ENCODE results near the gene GRB10. TPM values are rescaled to one million over a fixed set of nuclear protein-coding genes. Genes with fewer than 3 reads are reported as not detected.

Gene GRB10
- total and polyA plus RNA-seq, 2 experiments from 2014 or later: 35.0 to 154 TPM

DNA sequence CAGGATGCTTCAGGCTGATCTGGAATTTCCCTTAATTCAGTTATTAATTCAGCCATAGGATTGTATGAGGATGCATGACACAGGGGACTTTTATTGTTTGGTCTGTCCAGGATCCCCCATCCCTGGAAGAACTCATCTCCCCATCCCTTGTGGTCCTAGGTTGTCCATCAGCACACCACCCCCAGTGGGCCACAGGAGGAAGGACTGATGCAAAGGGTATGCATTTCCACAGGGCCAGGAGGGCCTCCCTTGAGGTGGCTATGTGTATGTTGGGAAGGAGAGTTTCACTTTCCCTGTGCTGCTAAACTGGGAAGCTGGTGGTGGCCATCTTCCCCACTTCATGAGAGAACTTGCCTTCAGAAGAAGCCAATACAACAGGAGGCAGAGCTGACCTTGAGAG, 44.6 kb upstream of the GRB10 start (continued):
- TF ChIP-seq, protein P1, sequence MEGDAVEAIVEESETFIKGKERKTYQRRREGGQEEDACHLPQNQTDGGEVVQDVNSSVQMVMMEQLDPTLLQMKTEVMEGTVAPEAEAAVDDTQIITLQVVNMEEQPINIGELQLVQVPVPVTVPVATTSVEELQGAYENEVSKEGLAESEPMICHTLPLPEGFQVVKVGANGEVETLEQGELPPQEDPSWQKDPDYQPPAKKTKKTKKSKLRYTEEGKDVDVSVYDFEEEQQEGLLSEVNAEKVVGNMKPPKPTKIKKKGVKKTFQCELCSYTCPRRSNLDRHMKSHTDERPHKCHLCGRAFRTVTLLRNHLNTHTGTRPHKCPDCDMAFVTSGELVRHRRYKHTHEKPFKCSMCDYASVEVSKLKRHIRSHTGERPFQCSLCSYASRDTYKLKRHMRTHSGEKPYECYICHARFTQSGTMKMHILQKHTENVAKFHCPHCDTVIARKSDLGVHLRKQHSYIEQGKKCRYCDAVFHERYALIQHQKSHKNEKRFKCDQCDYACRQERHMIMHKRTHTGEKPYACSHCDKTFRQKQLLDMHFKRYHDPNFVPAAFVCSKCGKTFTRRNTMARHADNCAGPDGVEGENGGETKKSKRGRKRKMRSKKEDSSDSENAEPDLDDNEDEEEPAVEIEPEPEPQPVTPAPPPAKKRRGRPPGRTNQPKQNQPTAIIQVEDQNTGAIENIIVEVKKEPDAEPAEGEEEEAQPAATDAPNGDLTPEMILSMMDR (conservative IDR thresholded peaks at IDR 0.05; ENCODE audit: low read depth in 2 of 2): no peak
- TF ChIP-seq, protein P2, sequence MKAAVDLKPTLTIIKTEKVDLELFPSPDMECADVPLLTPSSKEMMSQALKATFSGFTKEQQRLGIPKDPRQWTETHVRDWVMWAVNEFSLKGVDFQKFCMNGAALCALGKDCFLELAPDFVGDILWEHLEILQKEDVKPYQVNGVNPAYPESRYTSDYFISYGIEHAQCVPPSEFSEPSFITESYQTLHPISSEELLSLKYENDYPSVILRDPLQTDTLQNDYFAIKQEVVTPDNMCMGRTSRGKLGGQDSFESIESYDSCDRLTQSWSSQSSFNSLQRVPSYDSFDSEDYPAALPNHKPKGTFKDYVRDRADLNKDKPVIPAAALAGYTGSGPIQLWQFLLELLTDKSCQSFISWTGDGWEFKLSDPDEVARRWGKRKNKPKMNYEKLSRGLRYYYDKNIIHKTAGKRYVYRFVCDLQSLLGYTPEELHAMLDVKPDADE (IDR thresholded peaks at IDR 0.05): no peak
- no peak for TF ChIP-seq POLR2AphosphoS5 (IDR thresholded peaks at IDR 0.05; ENCODE audit: low read depth)
- no peak for TF ChIP-seq CREB1 (CRISPR knock-in tag; IDR thresholded peaks at IDR 0.05; ENCODE audit: low read depth)

DNA sequence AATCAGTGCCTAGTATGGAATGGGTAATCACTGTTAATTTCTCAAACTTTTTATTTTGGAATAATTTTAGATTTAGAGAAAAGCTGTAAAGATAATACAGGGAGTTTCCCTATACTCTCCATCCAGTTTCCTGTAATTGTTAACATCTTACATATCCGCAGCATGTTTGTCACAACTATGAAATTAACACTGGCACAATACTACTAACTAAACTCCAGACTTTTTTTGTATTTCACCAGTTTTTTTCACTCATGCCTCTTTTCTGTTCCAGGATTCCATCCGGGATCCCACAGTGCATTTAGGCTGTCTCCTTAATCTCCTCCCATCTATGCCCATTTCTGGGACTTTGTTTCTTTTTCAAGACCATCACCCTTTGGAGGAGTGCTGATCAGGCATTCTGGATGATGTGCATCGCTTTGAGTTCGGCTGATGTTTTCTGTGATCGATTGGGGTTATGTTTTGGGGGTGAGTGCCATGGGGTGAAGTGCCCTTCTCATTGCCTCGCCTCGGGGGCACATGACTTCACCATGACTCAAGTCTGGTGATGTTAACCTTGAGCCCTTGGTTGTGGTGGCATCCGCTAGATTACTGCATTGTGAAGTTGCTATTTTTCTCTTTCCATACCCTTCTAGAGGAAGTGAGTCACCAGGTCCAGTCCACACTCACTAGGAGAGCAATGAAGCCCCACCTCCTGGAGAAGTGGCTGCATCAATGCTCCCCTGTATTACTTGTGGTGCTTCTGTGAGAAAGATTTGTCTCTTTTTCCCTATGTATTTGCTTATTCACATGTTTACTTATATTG, 43.9 kb upstream of the GRB10 start:
- H2AFZ ChIP-seq: peak overlapping the region; percentile 23; the same call in 1 of the 2 replicates
- no peaks in the 10 kb centered on the region for H4K20me1 ChIP-seq (replicated peaks; ENCODE audit: insufficient read depth)
- no peaks in the 10 kb centered on the region for H3K79me2 ChIP-seq (replicated peaks; ENCODE audit: insufficient read depth)
- H3K36me3 ChIP-seq (ENCODE audit: insufficient read depth): no peaks in the 10 kb centered on the region; the same call in 1 of the 2 replicates
- no peak for DNase-seq (ENCODE audit: low spot score)
- no peaks in the 10 kb centered on the region for H3F3A ChIP-seq (replicated peaks; ENCODE audit: low read depth)
- H3K4me2 ChIP-seq: no peak overlapping the region
- H3K9me2 ChIP-seq (ENCODE audit: insufficient read depth): peaks cover 20% of the 10 kb centered on the region
- Mint-ChIP-seq H3K4me3 (no peak overlapping the region), H3K27ac (no peak overlapping the region), H3K27me3 (ENCODE audit: insufficient read depth, low read depth, poor library complexity) (peaks cover 1% of the 10 kb centered on the region), H3K4me1 (peaks cover 8% of the 10 kb centered on the region; the same call in 2 of the 3 replicates), H3K36me3 (ENCODE audit: low read depth) (no peaks in the 10 kb centered on the region), H3K9me3 (no peaks in the 10 kb centered on the region; the same call in 2 of the 3 replicates)
- H3K4me3 ChIP-seq: no peak overlapping the region
- no peak overlapping the region for H3K27ac ChIP-seq (ENCODE audit: low read depth)
- ATAC-seq: no peak
- no peaks in the 10 kb centered on the region for H3K27me3 ChIP-seq (ENCODE audit: insufficient read depth)
- peaks cover 7% of the 10 kb centered on the region; the same call in 1 of the 2 replicates for H3K4me1 ChIP-seq (ENCODE audit: insufficient read depth)
- TF ChIP-seq, protein P3, sequence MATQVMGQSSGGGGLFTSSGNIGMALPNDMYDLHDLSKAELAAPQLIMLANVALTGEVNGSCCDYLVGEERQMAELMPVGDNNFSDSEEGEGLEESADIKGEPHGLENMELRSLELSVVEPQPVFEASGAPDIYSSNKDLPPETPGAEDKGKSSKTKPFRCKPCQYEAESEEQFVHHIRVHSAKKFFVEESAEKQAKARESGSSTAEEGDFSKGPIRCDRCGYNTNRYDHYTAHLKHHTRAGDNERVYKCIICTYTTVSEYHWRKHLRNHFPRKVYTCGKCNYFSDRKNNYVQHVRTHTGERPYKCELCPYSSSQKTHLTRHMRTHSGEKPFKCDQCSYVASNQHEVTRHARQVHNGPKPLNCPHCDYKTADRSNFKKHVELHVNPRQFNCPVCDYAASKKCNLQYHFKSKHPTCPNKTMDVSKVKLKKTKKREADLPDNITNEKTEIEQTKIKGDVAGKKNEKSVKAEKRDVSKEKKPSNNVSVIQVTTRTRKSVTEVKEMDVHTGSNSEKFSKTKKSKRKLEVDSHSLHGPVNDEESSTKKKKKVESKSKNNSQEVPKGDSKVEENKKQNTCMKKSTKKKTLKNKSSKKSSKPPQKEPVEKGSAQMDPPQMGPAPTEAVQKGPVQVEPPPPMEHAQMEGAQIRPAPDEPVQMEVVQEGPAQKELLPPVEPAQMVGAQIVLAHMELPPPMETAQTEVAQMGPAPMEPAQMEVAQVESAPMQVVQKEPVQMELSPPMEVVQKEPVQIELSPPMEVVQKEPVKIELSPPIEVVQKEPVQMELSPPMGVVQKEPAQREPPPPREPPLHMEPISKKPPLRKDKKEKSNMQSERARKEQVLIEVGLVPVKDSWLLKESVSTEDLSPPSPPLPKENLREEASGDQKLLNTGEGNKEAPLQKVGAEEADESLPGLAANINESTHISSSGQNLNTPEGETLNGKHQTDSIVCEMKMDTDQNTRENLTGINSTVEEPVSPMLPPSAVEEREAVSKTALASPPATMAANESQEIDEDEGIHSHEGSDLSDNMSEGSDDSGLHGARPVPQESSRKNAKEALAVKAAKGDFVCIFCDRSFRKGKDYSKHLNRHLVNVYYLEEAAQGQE (IDR thresholded peaks at IDR 0.05; ENCODE audit: unreplicated experiment): no peak
- TF ChIP-seq EZH2 (IDR thresholded peaks at IDR 0.05; ENCODE audit: low read depth, unreplicated experiment): no peak
- no peak for TF ChIP-seq ZNF331 (CRISPR knock-in tag; IDR thresholded peaks at IDR 0.05; ENCODE audit: low read depth)
- no peak for TF ChIP-seq STAT1 (IDR thresholded peaks at IDR 0.05; ENCODE audit: unreplicated experiment)
- no peak for TF ChIP-seq NANOG (IDR thresholded peaks at IDR 0.05; ENCODE audit: borderline replicate concordance)
- TF ChIP-seq POLR2AphosphoS5 (IDR thresholded peaks at IDR 0.05; ENCODE audit: low read depth): no peak
- TF ChIP-seq JUNB (IDR thresholded peaks at IDR 0.05; ENCODE audit: unreplicated experiment): no peak
- no peak for TF ChIP-seq ZNF114 (CRISPR knock-in tag; IDR thresholded peaks at IDR 0.05)
- TF ChIP-seq, protein P4, sequence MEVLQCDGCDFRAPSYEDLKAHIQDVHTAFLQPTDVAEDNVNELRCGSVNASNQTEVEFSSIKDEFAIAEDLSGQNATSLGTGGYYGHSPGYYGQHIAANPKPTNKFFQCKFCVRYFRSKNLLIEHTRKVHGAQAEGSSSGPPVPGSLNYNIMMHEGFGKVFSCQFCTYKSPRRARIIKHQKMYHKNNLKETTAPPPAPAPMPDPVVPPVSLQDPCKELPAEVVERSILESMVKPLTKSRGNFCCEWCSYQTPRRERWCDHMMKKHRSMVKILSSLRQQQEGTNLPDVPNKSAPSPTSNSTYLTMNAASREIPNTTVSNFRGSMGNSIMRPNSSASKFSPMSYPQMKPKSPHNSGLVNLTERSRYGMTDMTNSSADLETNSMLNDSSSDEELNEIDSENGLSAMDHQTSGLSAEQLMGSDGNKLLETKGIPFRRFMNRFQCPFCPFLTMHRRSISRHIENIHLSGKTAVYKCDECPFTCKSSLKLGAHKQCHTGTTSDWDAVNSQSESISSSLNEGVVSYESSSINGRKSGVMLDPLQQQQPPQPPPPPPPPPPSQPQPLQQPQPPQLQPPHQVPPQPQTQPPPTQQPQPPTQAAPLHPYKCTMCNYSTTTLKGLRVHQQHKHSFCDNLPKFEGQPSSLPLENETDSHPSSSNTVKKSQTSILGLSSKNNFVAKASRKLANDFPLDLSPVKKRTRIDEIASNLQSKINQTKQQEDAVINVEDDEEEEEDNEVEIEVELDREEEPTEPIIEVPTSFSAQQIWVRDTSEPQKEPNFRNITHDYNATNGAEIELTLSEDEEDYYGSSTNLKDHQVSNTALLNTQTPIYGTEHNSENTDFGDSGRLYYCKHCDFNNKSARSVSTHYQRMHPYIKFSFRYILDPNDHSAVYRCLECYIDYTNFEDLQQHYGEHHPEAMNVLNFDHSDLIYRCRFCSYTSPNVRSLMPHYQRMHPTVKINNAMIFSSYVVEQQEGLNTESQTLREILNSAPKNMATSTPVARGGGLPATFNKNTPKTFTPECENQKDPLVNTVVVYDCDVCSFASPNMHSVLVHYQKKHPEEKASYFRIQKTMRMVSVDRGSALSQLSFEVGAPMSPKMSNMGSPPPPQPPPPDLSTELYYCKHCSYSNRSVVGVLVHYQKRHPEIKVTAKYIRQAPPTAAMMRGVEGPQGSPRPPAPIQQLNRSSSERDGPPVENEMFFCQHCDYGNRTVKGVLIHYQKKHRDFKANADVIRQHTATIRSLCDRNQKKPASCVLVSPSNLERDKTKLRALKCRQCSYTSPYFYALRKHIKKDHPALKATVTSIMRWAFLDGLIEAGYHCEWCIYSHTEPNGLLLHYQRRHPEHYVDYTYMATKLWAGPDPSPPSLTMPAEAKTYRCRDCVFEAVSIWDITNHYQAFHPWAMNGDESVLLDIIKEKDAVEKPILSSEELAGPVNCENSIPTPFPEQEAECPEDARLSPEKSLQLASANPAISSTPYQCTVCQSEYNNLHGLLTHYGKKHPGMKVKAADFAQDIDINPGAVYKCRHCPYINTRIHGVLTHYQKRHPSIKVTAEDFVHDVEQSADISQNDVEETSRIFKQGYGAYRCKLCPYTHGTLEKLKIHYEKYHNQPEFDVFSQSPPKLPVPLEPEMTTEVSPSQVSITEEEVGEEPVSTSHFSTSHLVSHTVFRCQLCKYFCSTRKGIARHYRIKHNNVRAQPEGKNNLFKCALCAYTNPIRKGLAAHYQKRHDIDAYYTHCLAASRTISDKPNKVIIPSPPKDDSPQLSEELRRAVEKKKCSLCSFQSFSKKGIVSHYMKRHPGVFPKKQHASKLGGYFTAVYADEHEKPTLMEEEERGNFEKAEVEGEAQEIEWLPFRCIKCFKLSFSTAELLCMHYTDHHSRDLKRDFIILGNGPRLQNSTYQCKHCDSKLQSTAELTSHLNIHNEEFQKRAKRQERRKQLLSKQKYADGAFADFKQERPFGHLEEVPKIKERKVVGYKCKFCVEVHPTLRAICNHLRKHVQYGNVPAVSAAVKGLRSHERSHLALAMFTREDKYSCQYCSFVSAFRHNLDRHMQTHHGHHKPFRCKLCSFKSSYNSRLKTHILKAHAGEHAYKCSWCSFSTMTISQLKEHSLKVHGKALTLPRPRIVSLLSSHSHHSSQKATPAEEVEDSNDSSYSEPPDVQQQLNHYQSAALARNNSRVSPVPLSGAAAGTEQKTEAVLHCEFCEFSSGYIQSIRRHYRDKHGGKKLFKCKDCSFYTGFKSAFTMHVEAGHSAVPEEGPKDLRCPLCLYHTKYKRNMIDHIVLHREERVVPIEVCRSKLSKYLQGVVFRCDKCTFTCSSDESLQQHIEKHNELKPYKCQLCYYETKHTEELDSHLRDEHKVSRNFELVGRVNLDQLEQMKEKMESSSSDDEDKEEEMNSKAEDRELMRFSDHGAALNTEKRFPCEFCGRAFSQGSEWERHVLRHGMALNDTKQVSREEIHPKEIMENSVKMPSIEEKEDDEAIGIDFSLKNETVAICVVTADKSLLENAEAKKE (CRISPR knock-in tag; IDR thresholded peaks at IDR 0.05): no peak

All from GM23338 (cell line).